DMS153 treated with DMSO at 0.1 percent for 48 hours (cell line): Measurements from ENCODE around the gene UMOD.

Source experiments
- DNase-seq: peaks from one replicate; lab custom pipeline; 2025; ENCODE audit not compliant: unreplicated experiment; lab: John Stamatoyannopoulos, UW

The UMOD gene

DNA sequence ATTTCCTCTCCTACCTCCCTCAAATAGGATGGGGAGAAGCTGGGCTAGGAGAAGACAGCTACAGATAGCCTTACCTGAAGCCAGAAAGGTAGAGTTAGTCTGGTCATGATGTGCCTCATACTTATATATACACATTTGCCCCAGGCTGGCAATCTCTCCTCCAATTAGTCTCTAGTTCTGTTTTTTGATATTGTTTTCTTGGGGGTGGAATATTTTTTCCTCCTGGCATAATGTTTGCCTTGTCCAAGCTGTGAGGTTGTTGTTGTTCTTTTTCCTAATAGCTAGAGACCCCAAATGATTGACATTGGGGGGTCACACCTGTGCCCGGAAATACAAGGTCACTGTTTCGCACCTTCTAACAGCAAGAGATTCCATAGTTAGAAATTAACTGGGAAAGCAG, at the start of gene UMOD:
Gene UMOD (minus strand): TSS at position 101 of the 400 bp plus-strand sequence. CDS start 1,978 bp downstream, outside the sequence.
- DNase-seq, result no peak

DNA sequence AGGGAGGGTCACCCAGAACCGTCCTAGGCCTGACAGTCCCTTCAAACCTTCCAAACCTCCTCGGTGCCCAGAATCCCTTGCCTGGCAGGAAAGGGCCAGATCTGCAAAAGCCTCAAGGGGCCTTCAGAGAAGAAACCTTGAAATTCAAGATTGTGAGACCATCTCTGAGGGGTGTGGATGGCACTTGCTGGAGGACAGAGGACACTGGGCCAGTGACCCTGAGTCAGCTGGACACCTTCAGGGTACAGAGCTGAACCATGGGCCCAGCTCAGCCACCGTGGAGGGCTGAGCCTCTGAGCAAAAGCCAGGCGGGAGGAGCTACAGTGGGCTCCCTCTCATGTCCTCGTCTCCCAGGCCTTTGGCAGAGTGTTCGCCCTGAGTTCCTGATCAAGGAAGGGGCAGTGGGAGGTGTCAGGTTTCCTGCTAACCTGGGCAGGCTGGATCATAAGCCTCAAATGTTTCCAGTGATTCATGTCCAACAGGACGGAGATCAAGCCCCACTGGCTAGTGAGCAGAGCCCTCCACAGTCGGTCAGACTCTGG, 49.0 kb upstream of the UMOD start:
- no peak for DNase-seq

DNA sequence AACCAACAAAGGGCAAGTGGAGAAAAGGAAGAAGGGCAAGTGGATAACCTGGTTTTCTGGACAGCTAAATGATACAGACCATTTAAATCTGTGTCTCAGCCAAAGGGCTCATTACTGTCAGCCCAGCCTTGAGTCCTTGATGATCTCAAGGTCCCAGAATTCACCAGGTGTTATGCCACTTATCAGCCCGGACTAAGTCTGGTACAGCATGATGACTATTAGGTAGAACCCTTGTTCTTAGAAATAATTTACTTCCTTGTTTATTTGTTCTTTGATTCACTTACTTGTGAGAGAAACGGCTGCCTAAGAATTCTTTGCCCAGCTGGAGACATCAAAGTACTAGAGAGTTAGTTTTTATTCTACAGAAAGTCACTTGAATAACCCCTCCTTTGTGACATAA, 48.6 kb upstream of the UMOD start:
- no peak for DNase-seq

DNA sequence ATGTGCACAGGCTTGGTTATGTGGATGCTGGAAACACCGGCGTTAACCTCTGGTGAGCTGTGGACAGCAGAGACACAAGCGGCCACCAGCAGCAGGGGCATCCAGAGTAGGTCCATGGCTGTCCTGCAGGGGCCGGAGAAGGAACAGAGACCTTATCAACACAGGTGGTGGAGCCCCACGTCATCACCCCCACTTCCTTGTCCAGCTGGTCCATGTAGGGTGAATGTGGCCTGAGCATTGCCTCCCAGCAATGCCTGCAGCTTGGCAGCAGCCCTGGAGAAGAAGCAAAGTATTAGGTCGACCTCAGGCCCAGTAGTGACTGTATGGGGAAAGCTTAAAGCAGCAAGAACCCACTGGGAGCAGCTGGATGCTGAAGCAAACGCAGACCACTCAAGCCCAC, 46.7 kb upstream of the UMOD start:
- DNase-seq, result no peak

DNA sequence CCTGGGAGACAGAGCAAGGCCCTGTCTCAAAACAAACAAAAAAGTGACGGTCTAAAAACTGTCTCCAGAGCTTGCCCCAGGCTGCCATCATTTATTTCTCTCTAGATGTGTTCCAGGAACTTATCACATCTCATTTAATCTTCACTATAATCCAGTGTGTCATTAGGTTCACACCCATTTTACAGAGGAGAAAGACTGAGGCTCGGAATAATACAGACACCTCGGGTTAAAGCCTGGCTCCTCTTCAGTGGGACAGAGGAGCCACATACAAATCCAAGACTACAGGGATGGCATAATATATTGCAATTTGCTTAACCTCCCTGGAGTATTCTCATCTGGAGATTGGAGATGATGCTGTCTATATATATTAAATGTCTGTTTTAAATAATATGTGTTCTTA, 46.1 kb upstream of the UMOD start:
- no peak for DNase-seq

DNA sequence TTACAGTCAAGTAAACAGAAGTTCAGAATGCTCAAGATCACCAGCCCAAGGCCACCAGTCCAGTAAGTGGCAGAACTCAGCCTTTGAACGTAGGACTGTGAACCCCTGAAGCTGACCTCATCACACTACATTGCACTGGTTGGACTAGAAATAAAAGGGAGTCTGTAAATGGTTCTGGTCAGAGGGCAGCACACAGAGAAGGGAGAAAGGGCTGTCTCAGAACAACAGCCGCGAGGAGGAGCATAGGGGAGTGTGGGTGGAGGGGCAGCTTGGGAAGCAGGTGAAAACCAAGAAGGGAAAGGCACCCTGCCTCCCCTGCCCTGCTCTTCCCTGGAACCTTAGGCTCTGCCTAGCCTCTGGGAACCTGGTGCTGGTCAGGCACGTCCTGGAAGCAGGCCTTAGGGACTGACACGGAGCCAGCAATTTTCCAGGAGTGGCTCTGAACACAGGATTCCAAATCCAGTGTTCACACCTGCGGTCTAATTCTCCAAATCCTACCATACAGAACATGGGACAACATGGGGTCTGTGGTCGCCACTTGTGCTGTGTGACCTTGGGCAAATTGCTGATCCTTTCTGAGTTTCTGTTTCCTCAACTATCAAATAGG, 45.1 kb upstream of the UMOD start:
- no peak for DNase-seq

DNA sequence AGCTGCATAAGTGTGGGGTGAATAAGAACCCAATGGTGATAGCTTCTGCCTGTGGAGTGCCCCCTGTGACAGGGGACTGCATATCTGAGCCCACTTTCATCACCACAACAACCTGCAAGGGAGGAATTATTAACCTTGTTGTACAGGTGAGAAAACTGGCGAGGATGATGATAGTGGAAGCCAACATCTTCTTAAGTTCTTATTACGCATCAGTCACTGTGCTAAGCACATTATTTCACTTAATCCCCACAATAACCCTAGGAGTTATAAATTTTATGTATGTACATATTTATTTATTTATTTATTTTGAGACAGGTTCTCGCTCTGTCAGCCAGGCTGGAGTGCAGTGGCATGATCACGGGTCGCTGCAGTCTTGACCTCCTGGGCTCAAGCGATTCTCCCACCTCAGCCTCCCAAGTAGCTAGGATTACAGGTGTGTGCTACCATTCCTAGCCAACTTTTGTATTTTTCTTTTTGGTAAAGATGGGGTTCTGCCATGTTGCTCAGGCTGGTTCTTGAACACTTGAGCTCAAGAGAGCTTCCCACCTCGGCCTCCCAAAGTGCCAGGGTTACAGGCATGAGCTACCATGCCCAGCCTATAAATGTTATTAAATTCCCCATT, 44.4 kb upstream of the UMOD start:
- DNase-seq, result no peak

DNA sequence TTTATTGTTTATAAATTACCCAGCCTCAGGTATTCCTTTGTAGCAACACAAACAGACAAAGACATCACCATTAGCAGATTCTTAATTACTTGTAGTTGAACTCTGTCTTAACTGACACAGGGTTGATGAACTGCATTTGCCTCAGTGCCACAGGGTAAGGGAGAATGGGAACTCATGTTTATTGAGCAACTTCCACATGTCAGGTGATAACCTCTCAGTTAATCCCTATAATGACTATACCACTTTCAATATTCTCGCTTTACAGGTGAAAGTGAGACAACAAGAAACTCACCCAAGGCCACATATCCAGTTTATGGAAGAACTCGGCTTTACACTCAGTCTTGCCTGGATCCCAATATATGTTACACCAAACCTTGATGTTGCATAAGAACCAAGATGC, 43.4 kb upstream of the UMOD start:
- DNase-seq, result no peak

DNA sequence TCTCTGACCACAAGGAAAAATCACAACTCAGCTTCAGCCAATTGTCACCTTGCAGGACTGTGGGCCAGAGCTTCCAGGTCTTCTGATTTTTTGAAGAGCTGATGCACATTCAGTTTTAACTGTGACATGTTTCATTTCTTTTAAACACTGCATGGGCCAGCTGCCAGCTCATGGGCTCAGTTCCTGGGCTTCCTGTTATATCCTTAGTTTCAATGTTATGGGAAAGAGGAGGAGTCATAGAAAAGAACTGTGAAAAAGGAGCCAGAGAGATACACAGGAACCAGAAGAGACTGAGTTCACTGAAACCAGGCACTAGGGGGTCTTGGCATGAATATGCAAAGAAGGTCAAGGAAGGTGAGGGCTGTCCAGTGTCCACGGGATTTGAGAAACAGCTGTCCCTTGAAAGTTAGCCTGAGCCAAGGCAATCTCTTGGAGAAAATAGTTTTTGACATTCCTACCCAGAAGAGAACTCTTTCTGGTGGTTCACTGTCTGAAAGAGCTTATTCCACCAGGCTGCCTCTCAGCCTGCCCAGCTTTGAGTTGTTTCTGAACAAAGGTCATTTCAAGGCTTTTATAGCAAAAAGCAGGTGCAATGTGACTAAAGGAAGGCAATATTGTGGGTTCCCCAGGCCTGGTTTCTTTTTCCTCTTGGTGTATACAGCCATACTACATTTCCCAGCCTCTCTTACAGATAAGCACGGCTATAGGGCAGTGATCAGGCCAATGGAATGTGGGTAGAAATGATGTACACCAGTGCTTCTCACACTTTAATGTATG, 41.5 kb upstream of the UMOD start:
- DNase-seq, result peak; percentile 7

DNA sequence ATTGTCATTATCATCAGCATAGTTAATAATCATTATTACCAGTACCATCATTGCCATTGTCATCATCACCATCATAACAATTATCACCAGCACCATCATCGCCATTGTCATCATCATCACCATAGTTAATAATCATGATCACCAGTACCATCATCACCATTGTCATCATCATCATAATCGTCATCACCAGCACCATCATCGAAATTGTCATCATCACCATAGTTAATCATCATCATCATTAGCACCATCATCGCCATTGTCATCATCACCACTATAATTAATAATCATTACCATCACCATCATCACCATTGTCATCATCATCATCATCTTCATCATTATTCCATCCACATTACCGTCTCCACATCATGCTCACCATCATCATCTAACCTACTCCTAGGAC, 38.5 kb upstream of the UMOD start:
- no peak for DNase-seq

DNA sequence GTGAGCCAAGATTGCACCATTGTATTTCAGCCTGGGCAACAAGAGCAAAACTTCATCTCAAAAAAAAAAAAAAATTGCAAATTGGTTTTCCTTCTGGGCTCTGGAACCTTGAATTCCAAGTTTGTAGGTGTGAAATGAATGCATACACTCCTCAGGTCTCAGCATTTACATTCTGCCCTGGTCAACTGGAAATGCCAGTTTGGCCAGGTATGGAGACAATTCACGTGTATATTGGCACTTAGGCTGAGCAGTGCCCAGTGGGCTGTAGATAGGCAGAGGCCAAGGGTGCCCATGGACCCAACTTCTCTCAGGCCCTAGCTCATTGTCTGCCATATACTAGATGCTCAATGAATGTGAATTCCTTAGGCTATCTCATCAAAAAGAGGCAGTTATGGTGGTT, 36.3 kb upstream of the UMOD start:
- DNase-seq, result no peak

DNA sequence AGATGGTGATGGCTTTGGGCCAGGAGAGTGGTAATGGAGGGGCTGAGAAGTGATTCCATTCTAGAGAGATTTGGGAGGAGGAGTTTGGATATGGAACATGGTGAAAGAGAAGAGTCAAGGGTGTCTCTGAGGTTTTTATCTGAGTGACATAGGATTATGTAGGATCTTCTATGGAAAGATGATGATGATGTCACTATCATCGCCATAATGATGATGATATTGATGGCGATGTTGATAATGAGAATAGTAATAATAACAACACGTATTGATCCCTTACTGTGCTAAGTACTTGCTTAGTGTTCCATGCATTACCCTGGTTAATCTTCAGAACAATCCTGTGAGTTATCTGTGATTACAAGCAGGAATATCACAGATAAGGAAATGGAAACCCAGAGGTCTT, 35.5 kb upstream of the UMOD start:
- DNase-seq, result no peak

DNA sequence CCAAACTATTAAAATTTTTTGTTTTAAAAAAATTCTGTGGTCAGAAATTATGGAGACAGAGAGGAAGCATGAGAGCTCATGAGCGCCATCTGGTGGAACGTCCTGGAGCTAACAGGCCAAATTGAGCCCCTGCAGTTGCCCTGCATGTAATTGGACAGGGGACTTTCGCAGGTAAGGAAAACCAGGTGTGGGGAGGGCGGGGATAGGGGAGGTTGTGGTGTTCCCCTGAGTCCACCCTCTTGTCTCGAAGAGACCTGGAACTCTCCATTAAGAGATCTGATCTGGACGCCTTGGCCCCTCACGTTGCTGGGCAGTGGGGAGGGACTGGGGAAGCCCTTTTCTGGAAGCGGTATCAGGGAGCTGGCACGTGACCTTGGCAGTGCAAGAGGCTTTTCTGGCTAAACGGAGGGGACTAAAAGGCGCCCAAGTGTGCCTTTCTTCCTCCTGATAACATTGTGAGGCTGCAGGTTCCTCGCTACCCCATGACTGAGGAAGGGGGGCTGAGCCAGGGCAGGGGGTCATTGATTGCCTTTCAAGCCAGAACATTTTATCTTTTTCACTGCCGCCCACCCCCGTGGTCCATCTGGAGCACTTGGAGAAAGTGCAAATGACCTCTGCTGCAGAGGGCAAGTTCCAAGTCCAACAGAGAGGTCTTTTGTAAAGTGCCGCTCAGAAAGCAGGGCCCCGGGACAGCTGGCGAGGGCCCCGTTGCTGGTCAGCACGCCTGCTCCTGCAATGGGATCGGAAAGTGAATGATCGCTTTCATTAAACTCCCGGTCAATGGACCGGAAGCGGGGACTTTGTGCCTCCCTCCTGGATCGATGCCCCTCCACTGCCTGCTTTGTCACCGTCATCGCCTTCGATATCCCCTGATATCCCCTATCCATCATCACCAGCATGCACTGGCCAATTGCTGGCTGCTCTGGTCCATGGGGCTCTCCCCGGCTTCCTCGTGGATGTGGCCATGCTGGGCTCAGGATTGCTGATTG, 33.6 kb upstream of the UMOD start:
- DNase-seq, result peak; percentile 41

DNA sequence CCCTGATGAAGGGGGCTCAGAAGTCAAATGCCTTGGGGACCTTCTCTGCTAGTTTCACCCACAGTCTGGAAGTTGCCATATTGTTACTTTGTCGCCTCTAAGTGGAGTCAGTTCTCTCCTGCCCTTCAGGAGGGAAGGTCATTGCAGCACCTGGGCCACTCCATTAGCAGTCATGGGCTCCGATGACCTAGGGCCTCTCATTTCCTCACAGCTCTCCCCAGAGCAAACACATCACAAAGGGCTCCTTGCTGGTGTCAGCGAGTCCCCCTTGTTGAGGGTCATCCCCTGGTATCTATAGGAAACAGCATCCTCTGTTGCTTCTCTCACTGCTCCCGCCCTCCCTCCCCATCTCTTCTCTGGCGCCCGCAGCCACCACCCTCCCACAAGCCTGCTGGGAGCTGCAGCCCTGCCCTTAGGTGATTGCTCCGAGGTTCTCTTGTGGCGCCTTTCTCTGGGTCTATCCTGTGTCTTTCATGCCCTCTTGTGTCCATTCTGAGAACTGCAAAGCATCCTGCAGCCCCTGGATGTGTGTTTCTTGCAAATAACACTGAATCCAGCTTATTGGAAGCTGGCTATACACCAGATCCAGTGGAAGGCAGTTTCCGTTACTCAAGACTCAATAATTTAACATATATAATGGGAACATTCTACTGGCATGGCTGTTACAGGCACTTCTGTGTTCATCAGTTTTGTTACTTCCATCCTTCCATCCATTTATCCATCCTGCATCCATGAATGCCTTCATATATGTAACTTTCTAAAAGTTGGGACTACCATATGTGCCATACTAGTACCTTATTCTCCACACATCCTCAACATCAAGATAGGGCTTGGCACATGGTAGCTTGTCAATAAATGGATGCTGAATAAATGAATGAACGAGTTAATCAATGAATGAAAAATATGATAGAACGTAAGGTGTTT, 30.9 kb upstream of the UMOD start:
- peak; percentile 70 for DNase-seq

DNA sequence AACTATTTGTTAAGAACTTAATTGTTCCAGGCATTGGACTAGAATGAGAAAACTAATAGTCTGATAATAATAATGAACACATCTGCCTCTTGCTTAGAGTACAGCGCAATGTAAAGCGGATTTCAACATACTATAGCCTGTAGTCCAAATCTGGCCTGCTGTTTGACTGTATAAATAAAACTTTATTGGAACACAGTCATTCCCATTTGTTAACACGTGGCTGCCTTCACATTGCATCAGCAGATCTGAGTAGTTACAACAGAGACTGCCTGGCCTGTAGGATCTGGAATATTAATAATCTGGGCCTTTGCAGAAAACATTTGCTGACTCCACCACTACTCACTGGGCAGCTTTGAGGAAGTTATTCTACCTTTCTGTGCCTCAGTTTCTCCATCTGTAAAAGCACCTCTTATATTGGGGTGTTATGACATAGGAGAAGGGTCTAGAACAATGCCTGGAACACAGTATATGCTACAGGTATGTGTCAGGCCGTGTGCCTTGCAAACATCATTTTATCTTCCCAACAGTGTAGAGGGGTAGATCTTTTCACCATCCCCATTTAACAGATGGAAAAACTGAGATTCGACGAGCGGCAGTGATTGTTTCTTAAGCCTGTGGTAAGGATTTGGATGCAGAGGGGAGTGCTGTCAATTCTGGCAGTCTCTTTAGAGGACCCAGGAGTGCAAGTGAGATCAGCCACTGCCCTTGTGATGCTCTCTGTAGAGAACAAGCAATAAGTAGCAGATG, 29.9 kb upstream of the UMOD start:
- DNase-seq, result no peak

DNA sequence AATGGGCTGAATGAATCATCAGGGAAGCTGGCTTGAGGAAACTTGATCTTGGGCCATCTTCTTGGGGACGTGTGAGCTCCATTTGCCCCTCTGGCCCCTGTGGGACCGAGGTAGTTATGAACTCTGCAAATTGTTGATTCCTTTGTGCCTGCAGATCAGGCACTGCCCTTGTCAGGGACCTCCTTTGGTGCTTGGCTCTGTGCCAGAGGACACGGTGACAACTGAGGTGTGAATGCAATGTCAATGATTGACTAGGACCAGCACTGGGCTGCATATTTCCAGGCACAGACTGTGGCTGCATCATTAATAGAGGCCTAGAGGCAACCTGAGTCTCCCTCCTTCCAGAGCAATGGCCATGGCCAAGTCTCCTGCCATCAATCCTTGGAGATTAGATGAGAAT, 28.3 kb upstream of the UMOD start:
- DNase-seq, result no peak

DNA sequence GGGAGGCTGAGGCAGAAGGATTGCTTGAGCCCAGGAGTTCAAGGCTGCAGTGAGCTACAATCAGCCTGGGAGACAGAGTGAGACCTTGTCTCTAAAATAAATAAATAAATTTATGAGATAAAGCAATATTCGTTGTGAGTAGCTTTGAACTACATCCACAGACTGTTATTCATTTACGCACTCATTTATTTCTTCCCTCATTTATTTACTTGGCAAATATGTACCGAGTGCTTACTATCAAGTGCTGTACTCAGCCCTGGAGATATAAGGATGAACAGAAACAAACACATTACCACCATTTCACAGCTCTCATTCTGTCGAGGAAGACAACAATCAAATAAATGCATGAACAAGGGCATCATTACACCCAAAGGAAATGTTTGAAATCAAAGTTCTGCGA, 24.7 kb upstream of the UMOD start:
- DNase-seq, result no peak

DNA sequence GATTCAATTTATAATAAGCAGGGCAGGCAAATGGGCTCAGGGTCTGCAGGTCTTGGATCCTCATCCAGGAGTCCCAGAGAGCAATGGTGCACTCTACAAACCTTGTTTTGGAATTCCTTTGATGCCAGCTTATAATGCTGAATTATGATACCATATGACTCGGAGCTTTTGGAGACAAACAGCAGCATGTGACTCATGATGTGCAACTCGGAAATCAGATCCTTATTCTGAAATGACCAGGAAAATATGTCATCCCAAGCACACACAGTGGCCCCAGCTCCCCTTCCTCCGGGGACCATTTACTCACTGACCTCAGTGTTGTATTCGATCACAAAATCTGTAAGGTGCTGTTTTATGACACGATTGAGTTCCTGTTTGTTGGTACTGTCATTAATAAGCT, 20.2 kb upstream of the UMOD start:
- no peak for DNase-seq

DNA sequence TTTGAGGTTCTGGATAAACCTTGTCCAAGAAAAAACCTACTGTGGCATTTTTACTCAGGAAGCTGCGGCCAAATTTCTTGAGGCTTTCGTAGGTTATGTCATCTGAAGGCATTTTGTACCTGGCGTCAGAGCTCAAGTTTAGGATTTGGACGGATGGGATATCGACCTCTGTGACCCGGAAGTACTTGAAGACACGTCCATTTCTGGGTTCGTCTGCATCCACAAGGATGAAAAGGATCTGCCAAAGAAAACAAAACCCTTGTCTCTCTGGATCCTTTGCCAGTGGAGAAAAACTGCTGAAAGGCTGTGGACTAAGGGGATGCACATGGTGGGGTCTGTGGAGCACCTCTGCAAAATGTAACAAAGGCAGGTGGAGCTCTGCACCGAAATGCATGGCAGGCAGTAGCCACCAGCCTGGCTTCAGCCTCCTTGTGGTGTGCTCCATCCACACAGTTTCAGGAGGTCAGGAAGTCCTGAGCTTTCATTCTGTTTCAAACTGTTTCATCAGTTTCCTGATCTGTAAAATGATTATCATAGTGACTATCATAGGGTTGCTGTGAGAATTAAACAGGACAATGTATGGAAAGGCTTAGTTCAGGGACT, 17.0 kb upstream of the UMOD start:
- DNase-seq, result no peak
